Peyer's patch (tissue), 4 donors: ENCODE measurements around the gene LRRC61.
"Not testable (repeated sequence)": the region's sequence is repeated elsewhere in the genome, so short reads cannot be mapped to it uniquely, and the experiment has no call there.

ENCODE experiments used
- CTCF ChIP-seq, 6 experiments: fragments of 450-650 bp in 4 of 6; fragments of 200-600 bp in 2 of 6; sonication (generic) in 1 of 6; IDR thresholded peaks; one replicate each; pipeline ENCODE4 v1.5.1; 2017 to 2019; ENCODE audit warnings: antibody characterized with exemption in 6 of 6, mild to moderate bottlenecking in 3 of 6, moderate library complexity in 1 of 6
- POLR2A ChIP-seq, 2 donors: fragments of 450-650 bp; IDR thresholded peaks; one replicate each; pipeline ENCODE4 v1.5.1; 2017; ENCODE audit warnings: antibody characterized with exemption in 2 of 2, mild to moderate bottlenecking in 2 of 2, moderate library complexity in 2 of 2

GRCh38 chr7:150385884-150386283 is 62.7 kb downstream of the LRRC61 start:
- TF ChIP-seq CTCF, POLR2A (IDR thresholded peaks at IDR 0.05): not testable (repeated sequence)
